CD14-positive monocyte (primary cell): ENCODE data around the gene TLCD1. TPM values are rescaled to one million over a fixed set of nuclear protein-coding genes. Genes with fewer than 3 reads are reported as not detected.

Source experiments
- DNase-seq, 3 donors: peaks; one replicate each; pipeline ENCODE4 v3.0.0-alpha.2; 2011 to 2022
- H2AFZ ChIP-seq: 2 replicates; pipeline ENCODE4 v1.6.0; 2012; ENCODE audit warnings: mild to moderate bottlenecking, low read depth, low read length, inconsistent platforms; ENCODE audit not compliant: insufficient read depth, poor library complexity, severe bottlenecking
- H3K27ac ChIP-seq, 2 donors: 1 replicate in 1 of 2; 2 replicates in 1 of 2; pipeline ENCODE4 v1.5.1; 2012 to 2013; ENCODE audit warnings: low read length in 2 of 2, control low read depth in 1 of 2, inconsistent platforms in 1 of 2, low read depth in 1 of 2, mild to moderate bottlenecking in 1 of 2
- H3K27me3 ChIP-seq, 2 donors: one replicate each; pipeline versions ENCODE4 v1.6.0 to v1.6.1; 2011 to 2013; ENCODE audit warnings: low read length in 2 of 2; ENCODE audit not compliant: control insufficient read depth in 2 of 2, insufficient read depth in 2 of 2
- H3K36me3 ChIP-seq, 2 donors: replicated peaks in 1 of 2; 1 replicate in 1 of 2; 2 replicates in 1 of 2; pipeline versions ENCODE4 v1.5.1 to v1.6.1; 2012 to 2013; ENCODE audit warnings: low read length in 2 of 2, control low read depth in 1 of 2, inconsistent platforms in 1 of 2, mild to moderate bottlenecking in 1 of 2; ENCODE audit not compliant: insufficient read depth in 2 of 2, control insufficient read depth in 1 of 2
- H3K4me1 ChIP-seq, 2 donors: 1 replicate in 1 of 2; 2 replicates in 1 of 2; pipeline versions ENCODE4 v1.5.1 to v1.6.1; 2012 to 2013; ENCODE audit warnings: low read length in 2 of 2, control low read depth in 1 of 2, inconsistent platforms in 1 of 2, mild to moderate bottlenecking in 1 of 2, moderate library complexity in 1 of 2; ENCODE audit not compliant: insufficient read depth in 2 of 2, control insufficient read depth in 1 of 2
- H3K4me2 ChIP-seq: replicated peaks from 2 replicates; pipeline ENCODE3; 2012; ENCODE audit warnings: low read length, moderate library complexity, mild to moderate bottlenecking; ENCODE audit not compliant: poor library complexity, severe bottlenecking; ENCODE audit errors: extremely low read depth
- H3K4me3 ChIP-seq, 3 experiments: fragments of 200-600 bp in 1 of 3; sonication (generic) in 1 of 3; replicated peaks in 1 of 3; 1 replicate in 2 of 3; 2 replicates in 1 of 3; pipeline ENCODE4 v1.5.1; 2011 to 2013; ENCODE audit warnings: low read length in 3 of 3, mild to moderate bottlenecking in 3 of 3, control low read depth in 2 of 3, low read depth in 2 of 3, inconsistent platforms in 1 of 3, moderate library complexity in 1 of 3
- H3K79me2 ChIP-seq: 2 replicates; pipeline ENCODE4 v1.6.0; 2012; ENCODE audit warnings: mild to moderate bottlenecking, control low read depth, inconsistent platforms, low read length, moderate library complexity; ENCODE audit not compliant: insufficient read depth
- H3K9ac ChIP-seq: 2 replicates; pipeline ENCODE4 v1.6.0; 2017; ENCODE audit warnings: low read length, mild to moderate bottlenecking; ENCODE audit not compliant: insufficient read depth, poor library complexity, severe bottlenecking
- H3K9me3 ChIP-seq, 2 donors: replicated peaks in 1 of 2; 1 replicate in 1 of 2; 2 replicates in 1 of 2; pipeline versions ENCODE4 v1.5.1 to v1.6.1; 2012 to 2013; ENCODE audit warnings: low read length in 2 of 2, control low read depth in 1 of 2; ENCODE audit not compliant: control insufficient read depth in 1 of 2, insufficient read depth in 1 of 2
- H4K20me1 ChIP-seq: 2 replicates; pipeline ENCODE4 v1.6.0; 2012; ENCODE audit warnings: mild to moderate bottlenecking, low read length, control low read depth, moderate library complexity; ENCODE audit not compliant: insufficient read depth
- H3K27ac Mint-ChIP-seq, 7 donors: one replicate each; pipeline ENCODE4 v1.8.0; 2020; ENCODE audit warnings: mild to moderate bottlenecking in 7 of 7, mixed read lengths in 7 of 7, moderate library complexity in 6 of 7, inconsistent platforms in 2 of 7
- H3K27me3 Mint-ChIP-seq, 3 donors: one replicate each; pipeline ENCODE4 v1.8.0; 2021 to 2022; ENCODE audit warnings: low read depth in 3 of 3, mild to moderate bottlenecking in 3 of 3, mixed read lengths in 3 of 3, moderate library complexity in 3 of 3, inconsistent platforms in 1 of 3
- H3K36me3 Mint-ChIP-seq, 2 donors: one replicate each; pipeline ENCODE4 v1.8.0; 2020; ENCODE audit warnings: mixed read lengths in 2 of 2, inconsistent platforms in 1 of 2, mild to moderate bottlenecking in 1 of 2
- H3K4me1 Mint-ChIP-seq: one replicate; pipeline ENCODE4 v1.8.0; 2020; ENCODE audit warnings: mild to moderate bottlenecking, mixed read lengths
- H3K4me3 Mint-ChIP-seq, 2 donors: one replicate each; pipeline ENCODE4 v1.8.0; 2020; ENCODE audit warnings: mild to moderate bottlenecking in 2 of 2, mixed read lengths in 2 of 2, moderate library complexity in 1 of 2
- H3K9me3 Mint-ChIP-seq, 7 donors: one replicate each; pipeline ENCODE4 v1.8.0; 2020 to 2022; ENCODE audit warnings: mixed read lengths in 7 of 7, mild to moderate bottlenecking in 6 of 7, moderate library complexity in 6 of 7, inconsistent platforms in 2 of 7
- WGBS: methylation state at CpG from one replicate; pipeline ENCODE4 v1.1.5; 2013; ENCODE audit warnings: missing lambda C conversion rate; ENCODE audit not compliant: insufficient coverage; 5-methylcytosine and 5-hydroxymethylcytosine counted together
- intact Hi-C, 2 donors: fragments of 100-400 bp; cut with micrococcal nuclease; formaldehyde crosslinking; loops; one replicate each; pipeline versions ENCODE4 v1.15.0 to v1.15.1; 2023
- polyA plus RNA-seq, 3 donors: library from polyadenylated mRNA; depleted of rRNA in 1 of 3; unstranded in 2 of 3; stranded (reverse) in 1 of 3; fragments of 300-500 nt in 2 of 3; fragments of >200 nt in 1 of 3; fragmentation: Illumina TruSeq in 2 of 3; gene quantifications; 1 replicate in 2 of 3; 2 replicates in 1 of 3; pipeline ENCODE4 v1.2.3, GENCODE V29; 2012 to 2021
- TF ChIP-seq, protein P1 (sequence below): fragments of 200-600 bp; IDR thresholded peaks from one replicate; pipeline ENCODE4 v1.8.0; 2022; ENCODE audit warnings: antibody characterized with exemption, mild to moderate bottlenecking

The TLCD1 gene
- polyA plus RNA-seq, 3 donors = 0.79 TPM; not detected in 2

DNA sequence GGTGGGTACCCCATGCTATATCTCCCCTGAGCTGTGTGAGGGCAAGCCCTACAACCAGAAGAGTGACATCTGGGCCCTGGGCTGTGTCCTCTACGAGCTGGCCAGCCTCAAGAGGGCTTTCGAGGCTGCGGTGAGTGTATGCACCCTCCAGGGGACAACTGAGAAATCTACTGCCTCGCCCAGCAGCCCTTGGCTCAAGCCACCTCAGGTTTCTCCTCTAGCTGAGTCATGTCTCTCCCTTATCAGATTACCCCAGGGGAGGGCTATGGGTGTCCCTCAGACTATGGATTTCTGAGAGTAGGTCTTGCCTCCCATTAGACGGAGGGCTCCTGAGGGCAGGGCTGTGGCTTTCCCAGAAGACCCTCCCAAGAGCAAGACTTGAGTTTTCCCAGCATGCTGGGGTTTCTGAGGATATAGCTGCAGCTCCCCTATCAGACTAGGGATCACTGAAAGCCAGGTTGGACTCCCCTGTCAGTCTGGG, 9.2 kb upstream of the TLCD1 start:
- Mint-ChIP-seq H3K4me3 (no peak overlapping the region), H3K27ac (no peak overlapping the region), H3K4me1 (no peaks in the 10 kb centered on the region), H3K27me3 (peaks cover 2 to 14% (median 6%) of the 10 kb centered on the region in 3 donors), H3K36me3 (peaks cover 13 to 14% of the 10 kb centered on the region in 2 donors), H3K9me3 (peaks cover 0 to 3% (median 0%) of the 10 kb centered on the region in 7 donors)
- Histone ChIP-seq H3K9me3 (no peaks in the 10 kb centered on the region), H3K4me2 (no peak overlapping the region), H3K79me2 (no peaks in the 10 kb centered on the region), H2AFZ (no peak overlapping the region), H3K4me3 (no peak overlapping the region), H3K27me3 (no peaks in the 10 kb centered on the region), H3K9ac (no peak overlapping the region), H3K4me1 (no peaks in the 10 kb centered on the region), H4K20me1 (no peaks in the 10 kb centered on the region), H3K27ac (no peak overlapping the region), H3K36me3 (no peaks in the 10 kb centered on the region)
- DNase-seq = no peak
- TF ChIP-seq, protein P1, sequence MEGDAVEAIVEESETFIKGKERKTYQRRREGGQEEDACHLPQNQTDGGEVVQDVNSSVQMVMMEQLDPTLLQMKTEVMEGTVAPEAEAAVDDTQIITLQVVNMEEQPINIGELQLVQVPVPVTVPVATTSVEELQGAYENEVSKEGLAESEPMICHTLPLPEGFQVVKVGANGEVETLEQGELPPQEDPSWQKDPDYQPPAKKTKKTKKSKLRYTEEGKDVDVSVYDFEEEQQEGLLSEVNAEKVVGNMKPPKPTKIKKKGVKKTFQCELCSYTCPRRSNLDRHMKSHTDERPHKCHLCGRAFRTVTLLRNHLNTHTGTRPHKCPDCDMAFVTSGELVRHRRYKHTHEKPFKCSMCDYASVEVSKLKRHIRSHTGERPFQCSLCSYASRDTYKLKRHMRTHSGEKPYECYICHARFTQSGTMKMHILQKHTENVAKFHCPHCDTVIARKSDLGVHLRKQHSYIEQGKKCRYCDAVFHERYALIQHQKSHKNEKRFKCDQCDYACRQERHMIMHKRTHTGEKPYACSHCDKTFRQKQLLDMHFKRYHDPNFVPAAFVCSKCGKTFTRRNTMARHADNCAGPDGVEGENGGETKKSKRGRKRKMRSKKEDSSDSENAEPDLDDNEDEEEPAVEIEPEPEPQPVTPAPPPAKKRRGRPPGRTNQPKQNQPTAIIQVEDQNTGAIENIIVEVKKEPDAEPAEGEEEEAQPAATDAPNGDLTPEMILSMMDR = no peak
- WGBS = 100% methylated on average over 2 of the region's 5 CpGs
- intact Hi-C loops = no loop called here

DNA sequence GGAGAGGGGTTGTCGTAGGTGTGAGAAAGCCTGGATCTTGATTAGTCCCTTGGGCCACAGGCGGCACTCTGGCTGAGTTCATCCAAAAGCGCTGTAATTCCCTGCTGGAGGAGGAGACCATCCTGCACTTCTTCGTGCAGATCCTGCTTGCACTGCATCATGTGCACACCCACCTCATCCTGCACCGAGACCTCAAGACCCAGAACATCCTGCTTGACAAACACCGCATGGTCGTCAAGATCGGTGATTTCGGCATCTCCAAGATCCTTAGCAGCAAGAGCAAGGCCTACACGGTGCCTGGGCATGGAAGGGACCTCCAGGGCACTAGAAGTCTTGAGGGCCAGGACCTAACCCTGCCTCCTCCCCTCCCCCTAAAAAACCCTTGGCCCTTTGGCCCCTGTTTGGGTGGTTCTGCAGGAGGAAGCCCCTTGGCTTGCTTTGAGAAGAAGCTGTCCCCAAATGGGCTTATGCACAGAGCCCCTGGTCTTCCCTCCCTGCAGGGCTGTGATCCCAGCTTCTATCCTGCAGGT, 8.7 kb upstream of the TLCD1 start:
- Mint-ChIP-seq H3K27ac (no peak overlapping the region), H3K4me3 (no peak overlapping the region), H3K4me1 (peaks cover 2% of the 10 kb centered on the region), H3K27me3 (peaks cover 0 to 11% (median 6%) of the 10 kb centered on the region in 3 donors), H3K9me3 (peaks cover 0 to 3% (median 0%) of the 10 kb centered on the region in 7 donors), H3K36me3 (peaks cover 13% of the 10 kb centered on the region in 2 donors)
- WGBS = 94% methylated on average over 6 of the region's 10 CpGs
- Histone ChIP-seq H3K4me2 (no peak overlapping the region), H3K9ac (no peak overlapping the region), H4K20me1 (no peaks in the 10 kb centered on the region), H3K9me3 (no peaks in the 10 kb centered on the region), H3K79me2 (no peaks in the 10 kb centered on the region), H3K27me3 (no peaks in the 10 kb centered on the region), H3K36me3 (no peaks in the 10 kb centered on the region), H2AFZ (no peak overlapping the region), H3K4me1 (peaks cover 2 to 4% of the 10 kb centered on the region in 2 donors), H3K27ac (no peak overlapping the region), H3K4me3 (no peak overlapping the region)
- DNase-seq = no peak
- TF ChIP-seq, protein P1 = no peak
- intact Hi-C loops = no loop called here
